IMR-90 (cell line): Measurements from ENCODE around the gene C3orf70. TPM values are rescaled to one million over a fixed set of nuclear protein-coding genes. Genes with fewer than 3 reads are reported as not detected.

ENCODE experiments used
- ATAC-seq: fragments of 200-7000 bp; cut with Tn5 transposase; 2 replicates; pipeline ENCODE4 v1.9.1; 2020; ENCODE audit warnings: low read depth, mild to moderate bottlenecking, moderate library complexity
- BruUV-seq: library from RNA; stranded (reverse); fragments of 400-500 nt; replicated peaks from 2 replicates; lab custom pipeline; 2021; lab: Mats Ljungman, UMichigan
- CTCF ChIA-PET: fragments of 300-600 bp; formaldehyde crosslinking; extraction: SDS; loops from one replicate; lab custom pipeline; 2021; ENCODE audit warnings: antibody characterized with exemption; lab: Yijun Ruan, JAX
- POLR2A ChIA-PET: fragments of 300-600 bp; sonication (Branson Sonifier 250); formaldehyde crosslinking; loops from one replicate; lab custom pipeline; 2022; ENCODE audit warnings: antibody characterized with exemption; ENCODE audit not compliant: unreplicated experiment; lab: Charles Lee
- DNase-seq: peaks from one replicate; pipeline ENCODE4 v3.0.0; 2013
- H2AFZ ChIP-seq: replicated peaks from 2 replicates; pipeline ENCODE3; 2013; ENCODE audit warnings: low read length, mild to moderate bottlenecking; ENCODE audit not compliant: poor library complexity
- H2AK5ac ChIP-seq: 2 replicates; pipeline ENCODE4 v1.6.1; 2013; ENCODE audit warnings: low read depth, low read length, inconsistent platforms
- H2AK9ac ChIP-seq: replicated peaks from 2 replicates; pipeline ENCODE3; 2013; ENCODE audit warnings: mild to moderate bottlenecking, low read depth, low read length, moderate library complexity; ENCODE audit not compliant: poor library complexity
- H2BK120ac ChIP-seq: 2 replicates; pipeline ENCODE4 v1.6.1; 2013; ENCODE audit warnings: low read depth, low read length, inconsistent platforms
- H2BK15ac ChIP-seq: 3 replicates; pipeline ENCODE4 v1.6.1; 2013; ENCODE audit warnings: low read depth, low read length, inconsistent platforms
- H2BK20ac ChIP-seq: 2 replicates; pipeline ENCODE4 v1.6.1; 2013; ENCODE audit warnings: low read depth, mild to moderate bottlenecking, inconsistent platforms, low read length, moderate library complexity
- H2BK5ac ChIP-seq: 2 replicates; pipeline ENCODE4 v1.6.1; 2013; ENCODE audit warnings: mild to moderate bottlenecking, low read depth, low read length, inconsistent platforms; ENCODE audit not compliant: poor library complexity, severe bottlenecking
- H3K14ac ChIP-seq: replicated peaks from 2 replicates; pipeline ENCODE4 v1.6.1; 2013; ENCODE audit warnings: low read depth, low read length, inconsistent platforms
- H3K18ac ChIP-seq: 2 replicates; pipeline ENCODE4 v1.6.1; 2013; ENCODE audit warnings: low read depth, low read length, control low read depth
- H3K23ac ChIP-seq: 2 replicates; pipeline ENCODE4 v1.6.1; 2013; ENCODE audit warnings: low read depth, low read length, inconsistent platforms
- H3K27ac ChIP-seq: 2 replicates; pipeline ENCODE4 v1.5.1; 2013; ENCODE audit warnings: mild to moderate bottlenecking, control low read depth, low read length; ENCODE audit not compliant: insufficient read depth
- H3K27me3 ChIP-seq: 2 replicates; pipeline ENCODE4 v1.6.1; 2013; ENCODE audit warnings: low read length; ENCODE audit not compliant: control insufficient read depth, insufficient read depth
- H3K36me3 ChIP-seq: 2 replicates; pipeline ENCODE4 v1.6.1; 2013; ENCODE audit warnings: low read length, mixed read lengths; ENCODE audit not compliant: control insufficient read depth, insufficient read depth
- H3K4ac ChIP-seq: 2 replicates; pipeline ENCODE4 v1.6.1; 2013; ENCODE audit warnings: low read depth, low read length, inconsistent platforms
- H3K4me1 ChIP-seq: 2 replicates; pipeline ENCODE4 v1.6.1; 2013; ENCODE audit warnings: low read length, mixed read lengths; ENCODE audit not compliant: control insufficient read depth, insufficient read depth
- H3K4me2 ChIP-seq: 2 replicates; pipeline ENCODE4 v1.6.1; 2013; ENCODE audit warnings: low read depth, mild to moderate bottlenecking, control low read depth, low read length, moderate library complexity
- H3K4me3 ChIP-seq: 2 replicates; pipeline ENCODE4 v1.5.1; 2013; ENCODE audit warnings: low read depth, mild to moderate bottlenecking, control low read depth, low read length, moderate library complexity; ENCODE audit not compliant: insufficient read depth
- H3K56ac ChIP-seq: 2 replicates; pipeline ENCODE4 v1.6.1; 2013; ENCODE audit warnings: low read length, inconsistent platforms; ENCODE audit not compliant: insufficient read depth; ENCODE audit errors: extremely low read depth
- H3K79me1 ChIP-seq, 2 experiments: 2 replicates each; pipeline ENCODE4 v1.6.1; 2013; ENCODE audit warnings: low read length in 2 of 2, inconsistent platforms in 1 of 2, low read depth in 1 of 2
- H3K9ac ChIP-seq: 2 replicates; pipeline ENCODE4 v1.6.1; 2013; ENCODE audit warnings: low read depth, low read length, control low read depth
- H3K9me1 ChIP-seq: 2 replicates; pipeline ENCODE4 v1.6.1; 2013; ENCODE audit warnings: low read length, inconsistent platforms; ENCODE audit not compliant: insufficient read depth
- H3K9me3 ChIP-seq: 2 replicates; pipeline ENCODE4 v1.6.1; 2013; ENCODE audit warnings: low read length; ENCODE audit not compliant: control insufficient read depth, insufficient read depth
- H4K20me1 ChIP-seq: 2 replicates; pipeline ENCODE4 v1.6.1; 2013; ENCODE audit warnings: low read length, inconsistent platforms; ENCODE audit not compliant: insufficient read depth
- H4K5ac ChIP-seq: 2 replicates; pipeline ENCODE4 v1.6.1; 2013; ENCODE audit warnings: mild to moderate bottlenecking, low read depth, low read length, control low read depth
- H4K8ac ChIP-seq, 2 experiments: 2 replicates each; pipeline ENCODE4 v1.6.1; 2013; ENCODE audit warnings: low read depth in 2 of 2, low read length in 2 of 2, control low read depth in 1 of 2, inconsistent platforms in 1 of 2
- H4K91ac ChIP-seq: 2 replicates; pipeline ENCODE4 v1.6.1; 2013; ENCODE audit warnings: low read depth, low read length, inconsistent platforms; ENCODE audit not compliant: insufficient read depth
- BHLHE40 ChIP-seq: fragments of 150-350 bp; IDR thresholded peaks from 2 replicates; pipeline ENCODE4 v1.6.1; 2016; ENCODE audit warnings: mild to moderate bottlenecking, low read depth, low read length
- CEBPB ChIP-seq: IDR thresholded peaks from 2 replicates; pipeline ENCODE4 v1.6.1; 2012; ENCODE audit warnings: low read depth, low read length, improper control_type of control experiment
- CHD1 ChIP-seq: IDR thresholded peaks from 2 replicates; pipeline ENCODE4 v1.6.1; 2012; ENCODE audit warnings: low read depth, low read length, improper control_type of control experiment
- FOS ChIP-seq: fragments of 150-350 bp; IDR thresholded peaks from 2 replicates; pipeline ENCODE4 v1.6.1; 2016; ENCODE audit warnings: low read depth, low read length
- MAFK ChIP-seq: IDR thresholded peaks from 2 replicates; pipeline ENCODE4 v1.6.1; 2012; ENCODE audit warnings: low read depth, low read length, improper control_type of control experiment
- MAZ ChIP-seq: IDR thresholded peaks from 2 replicates; pipeline ENCODE4 v1.6.1; 2012; ENCODE audit warnings: low read depth, mild to moderate bottlenecking, low read length, improper control_type of control experiment, moderate library complexity, borderline replicate concordance
- MXI1 ChIP-seq: IDR thresholded peaks from 2 replicates; pipeline ENCODE4 v1.6.1; 2012; ENCODE audit warnings: low read depth, mild to moderate bottlenecking, low read length, moderate library complexity, borderline replicate concordance
- NFE2L2 ChIP-seq: fragments of 150-350 bp; IDR thresholded peaks from 2 replicates; pipeline ENCODE4 v1.6.1; 2016; ENCODE audit warnings: low read depth, mild to moderate bottlenecking, low read length
- POLR2A ChIP-seq: IDR thresholded peaks from 2 replicates; pipeline ENCODE4 v1.6.1; 2012; ENCODE audit warnings: mild to moderate bottlenecking, low read depth, low read length
- RAD21 ChIP-seq: IDR thresholded peaks from 2 replicates; pipeline ENCODE4 v1.6.1; 2012; ENCODE audit warnings: low read length, improper control_type of control experiment
- RCOR1 ChIP-seq: IDR thresholded peaks from 2 replicates; pipeline ENCODE4 v1.6.1; 2012; ENCODE audit warnings: mild to moderate bottlenecking, low read length, improper control_type of control experiment; ENCODE audit not compliant: insufficient replicate concordance
- RFX5 ChIP-seq: IDR thresholded peaks from 2 replicates; pipeline ENCODE4 v1.8.0; 2012; ENCODE audit warnings: low read depth, mild to moderate bottlenecking, low read length, moderate library complexity
- SMC3 ChIP-seq: fragments of 150-350 bp; IDR thresholded peaks from 2 replicates; pipeline ENCODE4 v1.6.1; 2016; ENCODE audit warnings: low read depth, mild to moderate bottlenecking, antibody characterized with exemption, low read length, moderate library complexity
- USF2 ChIP-seq: fragments of 150-350 bp; IDR thresholded peaks from 2 replicates; pipeline ENCODE4 v1.6.1; 2017; ENCODE audit warnings: mild to moderate bottlenecking, antibody characterized with exemption, low read length, low read depth
- WGBS, 2 experiments: methylation state at CpG; one replicate each; pipeline versions ENCODE4 v1.1.5 to v1.1.7; 2013; ENCODE audit warnings: missing lambda C conversion rate in 2 of 2; ENCODE audit not compliant: insufficient read length in 1 of 2; ENCODE audit errors: extremely low coverage in 2 of 2; 5-methylcytosine and 5-hydroxymethylcytosine counted together
- dilution Hi-C: fragments of 300-500 bp; cut with HindIII; formaldehyde crosslinking; loops from one replicate; pipeline ENCODE4 v1.14.3; 2018; ENCODE audit warnings: low sequenced_read_pairs; ENCODE audit not compliant: unreplicated experiment
- in situ Hi-C: fragments of 300-500 bp; cut with MboI; formaldehyde crosslinking; loops from 3 replicates; pipeline ENCODE4 v1.14.3; 2019; ENCODE audit warnings: low sequenced_read_pairs, inconsistent platforms, mixed read lengths
- intact Hi-C: fragments of 100-400 bp; cut with micrococcal nuclease; formaldehyde crosslinking; loops from 2 replicates; pipeline ENCODE4 v1.10.0; 2022
- polyA plus RNA-seq, 3 experiments: library from polyadenylated mRNA; depleted of rRNA; stranded (reverse); fragments of >200 nt; gene quantifications; 2 replicates each; pipeline ENCODE4 v1.2.3, GENCODE V29; 2012; ENCODE audit warnings: low replicate concordance in 1 of 3
- total RNA-seq: library from RNA; depleted of rRNA; stranded (reverse); fragments of >200 nt; gene quantifications from 2 replicates; pipeline ENCODE4 v1.2.3, GENCODE V29; 2012
- TF ChIP-seq, protein P1 (sequence below): conservative IDR thresholded peaks from 2 replicates; pipeline ENCODE4 v1.5.1; 2012; ENCODE audit warnings: mild to moderate bottlenecking, low read depth, low read length, improper control_type of control experiment
- TF ChIP-seq, protein P2 (sequence below): fragments of 150-350 bp; IDR thresholded peaks from 2 replicates; pipeline ENCODE4 v1.6.1; 2016; ENCODE audit warnings: low read depth, mild to moderate bottlenecking, low read length, moderate library complexity, borderline replicate concordance

The C3orf70 gene
- total and polyA plus RNA-seq, 2 of the 4 experiments (the other 2 are of a cell fraction), result 0.96 to 1.8 TPM

DNA sequence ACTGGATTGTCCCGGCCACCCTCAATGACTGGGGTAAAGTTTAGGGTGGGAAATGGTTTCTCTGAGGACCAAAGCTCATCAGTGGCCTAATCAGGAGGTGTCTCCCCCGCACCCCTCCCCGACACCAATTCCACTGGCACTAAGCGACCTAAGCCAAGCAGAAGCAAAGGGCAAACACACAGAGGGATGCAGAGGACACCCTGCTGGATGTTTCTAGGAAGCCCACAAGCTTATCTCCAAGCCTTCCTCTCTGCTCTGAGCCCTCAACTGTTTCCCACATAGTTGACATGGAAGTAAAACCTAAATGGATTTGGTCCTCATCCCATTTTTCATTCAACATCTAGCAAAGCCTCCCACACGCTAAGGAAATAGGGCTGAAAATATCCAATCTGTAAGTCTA is 68.5 kb downstream of the C3orf70 start:
- intact Hi-C loops, result loop anchor here (2.0 kb wide), 1 partner anchor 92 kb away; no protein-coding TSS in a partner anchor
- H2BK120ac ChIP-seq, result no peak overlapping the region
- H4K91ac ChIP-seq, result no peak overlapping the region
- no peak overlapping the region for H2BK20ac ChIP-seq
- no peak for TF ChIP-seq BHLHE40
- no peak for TF ChIP-seq MAZ
- TF ChIP-seq, protein P1, sequence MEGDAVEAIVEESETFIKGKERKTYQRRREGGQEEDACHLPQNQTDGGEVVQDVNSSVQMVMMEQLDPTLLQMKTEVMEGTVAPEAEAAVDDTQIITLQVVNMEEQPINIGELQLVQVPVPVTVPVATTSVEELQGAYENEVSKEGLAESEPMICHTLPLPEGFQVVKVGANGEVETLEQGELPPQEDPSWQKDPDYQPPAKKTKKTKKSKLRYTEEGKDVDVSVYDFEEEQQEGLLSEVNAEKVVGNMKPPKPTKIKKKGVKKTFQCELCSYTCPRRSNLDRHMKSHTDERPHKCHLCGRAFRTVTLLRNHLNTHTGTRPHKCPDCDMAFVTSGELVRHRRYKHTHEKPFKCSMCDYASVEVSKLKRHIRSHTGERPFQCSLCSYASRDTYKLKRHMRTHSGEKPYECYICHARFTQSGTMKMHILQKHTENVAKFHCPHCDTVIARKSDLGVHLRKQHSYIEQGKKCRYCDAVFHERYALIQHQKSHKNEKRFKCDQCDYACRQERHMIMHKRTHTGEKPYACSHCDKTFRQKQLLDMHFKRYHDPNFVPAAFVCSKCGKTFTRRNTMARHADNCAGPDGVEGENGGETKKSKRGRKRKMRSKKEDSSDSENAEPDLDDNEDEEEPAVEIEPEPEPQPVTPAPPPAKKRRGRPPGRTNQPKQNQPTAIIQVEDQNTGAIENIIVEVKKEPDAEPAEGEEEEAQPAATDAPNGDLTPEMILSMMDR, result no peak
- no peak for TF ChIP-seq RFX5
- TF ChIP-seq RAD21, result no peak
- no peak for TF ChIP-seq RCOR1
- TF ChIP-seq SMC3, result no peak
- TF ChIP-seq CEBPB, result no peak
- TF ChIP-seq POLR2A, result no peak
- TF ChIP-seq, protein P2, sequence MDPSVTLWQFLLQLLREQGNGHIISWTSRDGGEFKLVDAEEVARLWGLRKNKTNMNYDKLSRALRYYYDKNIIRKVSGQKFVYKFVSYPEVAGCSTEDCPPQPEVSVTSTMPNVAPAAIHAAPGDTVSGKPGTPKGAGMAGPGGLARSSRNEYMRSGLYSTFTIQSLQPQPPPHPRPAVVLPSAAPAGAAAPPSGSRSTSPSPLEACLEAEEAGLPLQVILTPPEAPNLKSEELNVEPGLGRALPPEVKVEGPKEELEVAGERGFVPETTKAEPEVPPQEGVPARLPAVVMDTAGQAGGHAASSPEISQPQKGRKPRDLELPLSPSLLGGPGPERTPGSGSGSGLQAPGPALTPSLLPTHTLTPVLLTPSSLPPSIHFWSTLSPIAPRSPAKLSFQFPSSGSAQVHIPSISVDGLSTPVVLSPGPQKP, result no peak
- TF ChIP-seq CHD1, result no peak
- TF ChIP-seq MAFK, result no peak
- no peak for TF ChIP-seq USF2
- no peak for TF ChIP-seq MXI1
- no peak for TF ChIP-seq FOS
- TF ChIP-seq NFE2L2, result no peak
- H2AK9ac ChIP-seq, result no peak overlapping the region
- H3K23ac ChIP-seq, result no peak overlapping the region
- H2AFZ ChIP-seq, result no peak overlapping the region
- no peak overlapping the region for H3K4me2 ChIP-seq
- no peak overlapping the region for H3K56ac ChIP-seq
- no peak overlapping the region for H3K4me3 ChIP-seq
- no peaks in the 10 kb centered on the region for H3K9me3 ChIP-seq
- H3K27me3 ChIP-seq, result no peaks in the 10 kb centered on the region
- no peak overlapping the region for H3K14ac ChIP-seq
- H2BK15ac ChIP-seq, result no peak overlapping the region
- no peak overlapping the region for H3K18ac ChIP-seq
- dilution Hi-C loops, result no loop called here
- H3K9me1 ChIP-seq, result no peaks in the 10 kb centered on the region
- H2AK5ac ChIP-seq, result no peak overlapping the region
- H2BK5ac ChIP-seq, result no peak overlapping the region
- no peaks in the 10 kb centered on the region; the same call in 1 of the 2 replicates for H3K4me1 ChIP-seq
- H4K5ac ChIP-seq, result no peak overlapping the region
- no peaks in the 10 kb centered on the region for H3K36me3 ChIP-seq
- no peak for DNase-seq
- BruUV-seq, result no TSS peak
- POLR2A ChIA-PET, result no interaction called here
- H3K4ac ChIP-seq, result no peak overlapping the region
- H3K9ac ChIP-seq, result no peak overlapping the region
- no peak overlapping the region for H3K27ac ChIP-seq
- no peaks in the 10 kb centered on the region for H3K79me1 ChIP-seq
- no CpG with 5 or more reads among the region's 5 CpGs for WGBS, 2 experiments
- H4K8ac ChIP-seq, result no peak overlapping the region
- CTCF ChIA-PET, result interaction anchor here (1.2 to 1.4 kb wide), 3 partner anchors 12 to 91 kb away, joined by 3 to 9 read pairs (median 3); no protein-coding TSS in a partner anchor
- ATAC-seq, result no peak
- in situ Hi-C loops, result no loop called here
- no peaks in the 10 kb centered on the region for H4K20me1 ChIP-seq
